ENCODE results near the gene NPIPA2.
"Not testable (repeated sequence)": the region's sequence is repeated elsewhere in the genome, so short reads cannot be mapped to it uniquely, and the experiment has no call there.

DNA sequence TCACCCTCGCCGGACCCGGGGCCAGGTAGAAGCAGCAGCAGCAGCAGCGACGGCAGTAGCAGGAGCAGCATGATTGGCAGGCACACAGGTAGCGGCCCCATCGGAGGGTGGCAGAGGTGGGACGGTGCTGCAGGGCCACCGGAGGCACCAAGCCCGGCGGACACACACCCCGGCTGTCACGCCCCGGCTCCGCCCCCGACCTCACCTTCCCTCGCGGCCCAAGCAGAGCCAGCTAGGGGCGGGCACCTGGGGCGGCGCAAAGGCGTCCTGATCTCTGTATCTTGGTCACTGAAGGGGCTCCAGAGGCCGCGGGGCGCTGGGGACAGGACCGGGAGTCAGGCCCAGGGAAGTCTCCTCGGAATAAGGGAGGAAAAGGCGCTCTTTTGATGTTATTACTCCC, 48.2 kb upstream of the NPIPA2 start, which contains the start of gene PLA2G10:
- TF ChIP-seq SOX15, MLX, CREB1 (CRISPR knock-in tag; IDR thresholded peaks at IDR 0.05): not testable (repeated sequence)

Data from WTC11 (cell line).